ENCODE results near the gene HOXD12. TPM values are rescaled to one million over a fixed set of nuclear protein-coding genes. Genes with fewer than 3 reads are reported as not detected.

Gene HOXD12
- total RNA-seq, 2 experiments from 2014 or later = 0.25 TPM; not detected in 1

GRCh38 chr2:176122052-176122682, 22.6 kb downstream of the HOXD12 start:
- no peak overlapping the region for H3K4me3 ChIP-seq (ENCODE audit: low read depth, low read length, poor library complexity, severe bottlenecking)
- no peaks in the 10 kb centered on the region for H3K9me3 ChIP-seq (ENCODE audit: low read length)
- ChIA-PET CTCF (ENCODE audit: unreplicated experiment) (no interaction called here), POLR2A (no interaction called here)
- no peak overlapping the region for H3K27ac ChIP-seq (ENCODE audit: low read depth, low read length, poor library complexity, severe bottlenecking)
- no peak for DNase-seq (ENCODE audit: low spot score)
- no peaks in the 10 kb centered on the region for H4K20me1 ChIP-seq (ENCODE audit: insufficient read depth, low read length)
- no peaks in the 10 kb centered on the region for H3K9me2 ChIP-seq (ENCODE audit: insufficient read depth, low read length)
- no peaks in the 10 kb centered on the region for H3K79me2 ChIP-seq (ENCODE audit: insufficient read depth, low read depth, low read length)
- no peak overlapping the region for H2AFZ ChIP-seq (ENCODE audit: low read length)
- no peak overlapping the region for H3K4me2 ChIP-seq (ENCODE audit: low read length)
- intact Hi-C loops (cut with micrococcal nuclease; ENCODE audit: unreplicated experiment) = no loop called here
- TF ChIP-seq CTCF (conservative IDR thresholded peaks at IDR 0.05; ENCODE audit: low read length) = no peak
- no peak for TF ChIP-seq EZH2phosphoT487 (IDR thresholded peaks at IDR 0.05; ENCODE audit: borderline replicate concordance, low read depth, low read length)
- no TSS peak for BruUV-seq (replicated peaks)
- H3K36me3 ChIP-seq (ENCODE audit: insufficient read depth, low read length) = no peaks in the 10 kb centered on the region
- H3K4me1 ChIP-seq (ENCODE audit: insufficient read depth, low read length, poor library complexity, severe bottlenecking) = no peaks in the 10 kb centered on the region

- BruUV-seq (replicated peaks) = no TSS peak
- no peak within 1 kb of the TSS for H2AFZ ChIP-seq (ENCODE audit: low read length)
- CTCF ChIA-PET (ENCODE audit: unreplicated experiment) = no interaction called here
- POLR2A ChIA-PET = no interaction called here
- H3K4me2 ChIP-seq (ENCODE audit: low read length) = no peak within 1 kb of the TSS
- H3K27ac ChIP-seq (ENCODE audit: low read depth, low read length, poor library complexity, severe bottlenecking) = no peak within 1 kb of the TSS
- DNase-seq (ENCODE audit: low spot score) = no peak
- H4K20me1 ChIP-seq (ENCODE audit: insufficient read depth, low read length) = no peaks in the 10 kb centered on the region
- H3K9me2 ChIP-seq (ENCODE audit: insufficient read depth, low read length) = no peaks in the 10 kb centered on the region
- TF ChIP-seq CTCF (conservative IDR thresholded peaks at IDR 0.05; ENCODE audit: low read length) (no peak), EZH2phosphoT487 (IDR thresholded peaks at IDR 0.05; ENCODE audit: borderline replicate concordance, low read depth, low read length) (no peak)
- H3K79me2 ChIP-seq (ENCODE audit: insufficient read depth, low read depth, low read length) = no peaks in the 10 kb centered on the region
- intact Hi-C loops (cut with micrococcal nuclease; ENCODE audit: unreplicated experiment) = no loop called here
- H3K4me1 ChIP-seq (ENCODE audit: insufficient read depth, low read length, poor library complexity, severe bottlenecking) = no peaks in the 10 kb centered on the region
- H3K36me3 ChIP-seq (ENCODE audit: insufficient read depth, low read length) = no peaks in the 10 kb centered on the region
- H3K9me3 ChIP-seq (ENCODE audit: low read length) = no peaks in the 10 kb centered on the region
- no peak within 1 kb of the TSS for H3K4me3 ChIP-seq (ENCODE audit: low read depth, low read length, poor library complexity, severe bottlenecking)
Observed at GRCh38 chr2:176122683-176123410, 23.3 kb downstream of the HOXD12 start, which contains the start of gene HOXD9. HOXD9 (plus strand) TSS chr2:176122719; CDS start chr2:176122769, 50 bp downstream.

Data from OCI-LY7 (cell line).